Stimulated activated CD8-positive, alpha-beta memory T cell treated with anti-CD3 and anti-CD28 coated beads, Interleukin-4, amount 100 ng/mL, for 48 hours (primary cell): ENCODE results near the gene ELAVL1.
"Not testable (repeated sequence)": the region's sequence is repeated elsewhere in the genome, so short reads cannot be mapped to it uniquely, and the experiment has no call there.

ENCODE experiments used
- DNase-seq: peaks from one replicate; pipeline ENCODE4 v3.0.0-alpha.2; 2020

ELAVL1 gene

GRCh38 chr19:8005534-8006256, at the start of gene ELAVL1:
TSS of gene ELAVL1 (minus strand) at chr19:8005641. CDS start at chr19:7991815, 13,826 bp downstream.
- DNase-seq = peak; percentile 91

- no peak for DNase-seq
Measured at GRCh38 chr19:8054169-8054568, 48.7 kb upstream of the ELAVL1 start.

- no peak for DNase-seq
Measured at GRCh38 chr19:8052464-8052859, 47.0 kb upstream of the ELAVL1 start, which contains the start of gene CCL25. TSS of gene CCL25 (plus strand) at chr19:8052760. CDS start at chr19:8053050, 290 bp downstream.

GRCh38 chr19:8050274-8051096, 45.0 kb upstream of the ELAVL1 start:
- DNase-seq = peak; percentile 97

- no peak for DNase-seq
Measured at GRCh38 chr19:8046569-8047165, 41.2 kb upstream of the ELAVL1 start.

- no peak for DNase-seq
Measured at GRCh38 chr19:8045872-8046568, 40.6 kb upstream of the ELAVL1 start.

- DNase-seq = no peak
Measured at GRCh38 chr19:8044018-8044417, 38.6 kb upstream of the ELAVL1 start.

- DNase-seq = no peak
Measured at GRCh38 chr19:8042900-8043299, 37.5 kb upstream of the ELAVL1 start.

- no peak for DNase-seq
Measured at GRCh38 chr19:8041531-8041931, 36.1 kb upstream of the ELAVL1 start.

GRCh38 chr19:8039231-8039630, 33.8 kb upstream of the ELAVL1 start:
- DNase-seq = no peak

GRCh38 chr19:8038815-8039214, 33.4 kb upstream of the ELAVL1 start:
- no peak for DNase-seq

- DNase-seq = no peak
Measured at GRCh38 chr19:8036434-8037099, 31.1 kb upstream of the ELAVL1 start.

- DNase-seq = no peak
Measured at GRCh38 chr19:8034178-8034525, 28.7 kb upstream of the ELAVL1 start.

- DNase-seq = not testable (repeated sequence)
Measured at GRCh38 chr19:8033287-8034177, 28.1 kb upstream of the ELAVL1 start.

- DNase-seq = no peak
Measured at GRCh38 chr19:8030960-8031359, 25.5 kb upstream of the ELAVL1 start.

- no peak for DNase-seq
Measured at GRCh38 chr19:8028951-8029491, 23.6 kb upstream of the ELAVL1 start.

- DNase-seq = no peak
Measured at GRCh38 chr19:8025316-8025715, 19.9 kb upstream of the ELAVL1 start.

- not testable (repeated sequence) for DNase-seq
Measured at GRCh38 chr19:8024256-8024655, 18.8 kb upstream of the ELAVL1 start.

- DNase-seq = no peak
Measured at GRCh38 chr19:8023371-8023770, 17.9 kb upstream of the ELAVL1 start.

- no peak for DNase-seq
Measured at GRCh38 chr19:8022275-8022674, 16.8 kb upstream of the ELAVL1 start.

- no peak for DNase-seq
Measured at GRCh38 chr19:8021374-8021773, 15.9 kb upstream of the ELAVL1 start.
